Measurements from ENCODE around the gene PROSER3.

PROSER3 gene

DNA sequence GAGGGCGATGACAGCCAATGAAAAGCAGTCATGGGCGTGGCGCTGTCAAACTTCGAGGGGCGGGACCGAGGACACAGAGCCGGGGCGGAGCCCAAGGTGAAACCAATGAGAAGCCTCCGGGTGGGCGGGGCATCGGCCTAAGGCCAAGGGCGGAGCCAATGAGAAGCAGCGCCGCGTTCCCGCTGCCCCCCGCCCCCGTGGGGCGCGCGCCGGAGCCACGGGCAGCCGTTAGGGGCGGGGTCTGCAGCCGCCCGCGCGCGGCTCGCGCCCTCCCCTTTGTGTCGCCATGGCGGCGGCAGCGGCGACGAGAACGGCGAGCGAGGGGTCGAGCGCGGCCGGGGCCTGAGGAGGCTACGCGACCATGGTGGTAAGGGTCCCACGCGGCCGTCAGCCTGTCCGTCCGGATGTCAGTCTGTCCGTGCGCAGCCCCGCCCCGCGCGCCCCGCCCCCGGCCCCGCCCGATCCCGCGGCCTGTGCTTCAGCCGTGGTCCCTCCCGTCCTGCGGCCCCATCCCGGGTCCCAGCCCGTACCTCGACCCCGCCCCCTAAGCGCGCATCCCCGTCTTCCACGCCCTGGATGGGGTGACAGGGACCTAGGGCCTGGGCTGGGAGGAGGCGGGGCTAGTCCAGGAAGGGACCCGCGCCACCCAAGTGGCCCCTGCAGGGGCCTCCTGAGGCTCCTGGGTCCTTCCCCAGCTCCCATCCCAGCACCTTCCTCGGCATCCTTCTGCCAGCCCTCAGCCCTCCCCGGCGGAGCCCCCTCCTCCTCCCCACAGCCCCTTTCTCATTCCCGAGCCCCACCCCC is 17.5 kb downstream of the PROSER3 start, which contains the start of gene ARHGAP33:
TSS of gene ARHGAP33 (plus strand) at position 267 of the 804 bp plus-strand sequence. CDS start at position 362, 95 bp downstream.
- peak; percentile 97 to 99 for DNase-seq (ENCODE audit: low read depth in 2 of 2)

DNA sequence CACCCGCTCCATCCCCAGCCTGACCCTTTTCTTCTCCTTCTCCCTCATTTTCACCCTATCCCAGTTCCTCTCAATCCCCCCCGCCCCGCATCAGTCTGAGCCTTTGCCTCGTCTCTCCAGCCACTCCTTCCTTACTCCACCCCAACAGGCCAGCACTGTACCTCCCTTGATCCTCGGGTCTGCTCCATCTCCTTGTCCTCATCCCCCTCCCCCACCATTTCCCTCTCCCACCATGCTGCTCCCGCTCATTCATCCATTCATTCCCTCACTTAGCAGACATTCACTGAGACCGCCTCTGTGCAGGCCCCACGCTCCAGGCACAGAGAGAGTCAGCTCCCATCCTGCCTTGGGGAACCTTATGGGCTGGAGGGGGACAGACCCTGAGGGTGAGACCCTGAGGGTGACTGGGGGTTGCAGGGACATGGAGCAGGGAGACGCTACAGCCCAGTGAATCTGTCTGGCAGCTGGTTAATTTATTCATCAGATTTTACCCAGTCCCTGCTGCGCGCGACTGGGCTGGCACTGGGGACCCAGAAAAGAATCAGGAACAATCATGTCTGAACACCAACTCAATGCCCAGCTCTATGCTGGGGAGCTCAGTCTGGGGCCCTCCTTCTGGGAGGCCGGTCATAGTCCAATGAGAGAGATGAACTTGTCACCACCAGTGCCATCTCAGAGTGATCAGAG is 18.3 kb downstream of the PROSER3 start:
- no peak for DNase-seq (ENCODE audit: low read depth in 2 of 2)

DNA sequence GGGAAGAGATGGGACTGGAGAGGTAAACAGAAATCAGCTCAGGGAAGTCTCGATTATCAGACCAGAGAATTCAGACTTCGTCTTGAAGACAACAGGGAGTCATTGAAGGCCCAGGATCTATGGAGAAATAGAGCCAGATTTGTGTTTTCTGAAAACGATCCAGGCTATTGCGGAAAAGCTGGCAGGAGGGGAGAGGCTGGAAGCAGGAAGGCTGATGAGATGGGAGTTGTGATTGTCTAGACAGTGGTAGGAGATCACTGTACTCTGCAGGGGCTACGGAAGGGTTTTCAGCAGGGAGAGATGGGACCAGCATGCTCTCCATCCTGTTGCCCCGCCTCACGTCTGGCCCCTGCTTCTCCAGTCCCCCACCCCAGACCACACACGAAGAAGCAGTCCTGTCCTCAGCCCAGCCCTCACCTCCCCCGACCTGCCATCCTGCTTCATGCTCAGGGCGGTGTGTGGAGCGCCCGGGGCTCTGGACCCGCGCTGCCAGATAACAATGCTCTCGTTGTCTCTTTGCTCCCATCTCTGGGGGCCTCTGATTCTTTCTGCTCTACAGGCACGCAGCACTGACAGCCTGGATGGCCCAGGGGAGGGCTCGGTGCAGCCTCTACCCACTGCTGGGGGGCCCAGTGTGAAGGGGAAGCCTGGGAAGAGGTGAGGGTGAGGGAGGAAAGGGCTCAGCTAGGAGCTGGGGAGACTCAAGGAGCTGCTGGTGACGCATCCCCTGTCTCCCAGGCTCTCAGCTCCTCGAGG is 19.3 kb downstream of the PROSER3 start:
- no peak for DNase-seq (ENCODE audit: low read depth in 2 of 2)

DNA sequence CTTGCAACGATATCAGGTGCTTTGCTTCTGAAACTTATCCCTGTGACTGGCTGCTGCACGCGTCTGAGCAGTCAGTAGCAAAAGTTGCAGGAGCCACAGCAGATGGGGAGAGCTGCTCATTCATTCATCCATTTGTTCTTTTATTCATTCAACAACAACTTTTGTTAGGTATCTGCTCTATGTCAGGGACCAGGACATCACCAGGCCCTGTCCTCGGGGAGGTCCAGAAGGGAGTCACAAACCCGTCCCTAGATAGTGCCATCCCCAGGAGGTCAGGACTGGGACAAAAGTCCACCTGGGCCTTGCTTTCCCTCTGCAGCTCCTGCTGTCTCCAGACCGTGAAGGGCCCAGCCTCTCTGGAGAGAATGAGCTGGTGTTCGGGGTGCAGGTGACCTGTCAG is 20.0 kb downstream of the PROSER3 start:
- no peak for DNase-seq (ENCODE audit: low read depth in 2 of 2)

DNA sequence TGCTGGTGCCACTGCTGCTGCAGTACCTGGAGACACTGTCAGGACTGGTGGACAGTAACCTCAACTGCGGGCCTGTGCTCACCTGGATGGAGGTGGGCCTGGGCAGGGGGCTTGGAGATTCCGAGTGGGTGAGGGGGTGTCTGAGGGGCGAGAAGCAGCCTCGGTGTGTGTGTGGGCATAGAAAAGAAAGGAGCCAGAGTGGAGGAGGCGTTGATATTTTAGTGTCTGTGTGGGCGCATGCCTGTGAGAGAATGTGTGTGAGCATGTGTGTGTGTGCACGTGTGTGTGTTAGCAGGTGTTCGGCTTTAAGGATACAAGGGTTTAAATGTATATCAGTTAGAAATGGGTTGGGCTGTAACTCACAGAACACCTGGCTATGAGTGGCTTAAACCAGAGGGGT is 21.1 kb downstream of the PROSER3 start:
- DNase-seq (ENCODE audit: low read depth in 2 of 2), result no peak

DNA sequence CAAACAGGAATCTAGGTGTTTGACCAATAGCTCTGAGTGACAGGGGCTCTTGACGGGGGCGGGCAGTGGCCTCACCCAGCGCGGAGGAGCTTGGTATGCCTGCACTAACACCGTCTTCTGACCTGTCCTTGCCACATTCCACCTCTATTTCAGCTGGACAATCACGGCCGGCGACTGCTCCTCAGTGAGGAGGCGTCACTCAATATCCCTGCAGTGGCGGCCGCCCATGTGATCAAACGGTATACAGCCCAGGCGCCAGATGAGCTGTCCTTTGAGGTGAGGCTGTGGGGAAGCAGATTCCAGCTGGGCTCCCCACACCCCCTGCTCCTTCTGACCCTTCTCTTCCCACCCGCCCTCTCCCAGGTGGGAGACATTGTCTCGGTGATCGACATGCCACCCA is 22.1 kb downstream of the PROSER3 start:
- no peak for DNase-seq (ENCODE audit: low read depth in 2 of 2)

DNA sequence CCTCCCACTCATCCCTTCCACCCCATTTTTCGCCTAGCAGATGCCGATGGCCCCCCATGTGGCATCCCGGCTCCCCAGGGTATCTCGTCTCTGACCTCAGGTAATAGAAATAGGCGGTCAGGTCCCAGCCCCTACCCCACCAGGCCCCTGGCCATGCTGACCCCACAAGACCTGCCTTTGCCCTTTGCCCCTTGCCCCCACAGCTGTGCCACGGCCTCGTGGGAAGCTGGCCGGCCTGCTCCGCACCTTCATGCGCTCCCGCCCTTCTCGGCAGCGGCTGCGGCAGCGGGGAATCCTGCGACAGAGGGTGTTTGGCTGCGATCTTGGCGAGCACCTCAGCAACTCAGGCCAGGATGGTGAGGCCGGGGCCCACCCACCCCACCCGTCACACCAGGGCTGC is 22.7 kb downstream of the PROSER3 start:
- no peak for DNase-seq (ENCODE audit: low read depth in 2 of 2)

DNA sequence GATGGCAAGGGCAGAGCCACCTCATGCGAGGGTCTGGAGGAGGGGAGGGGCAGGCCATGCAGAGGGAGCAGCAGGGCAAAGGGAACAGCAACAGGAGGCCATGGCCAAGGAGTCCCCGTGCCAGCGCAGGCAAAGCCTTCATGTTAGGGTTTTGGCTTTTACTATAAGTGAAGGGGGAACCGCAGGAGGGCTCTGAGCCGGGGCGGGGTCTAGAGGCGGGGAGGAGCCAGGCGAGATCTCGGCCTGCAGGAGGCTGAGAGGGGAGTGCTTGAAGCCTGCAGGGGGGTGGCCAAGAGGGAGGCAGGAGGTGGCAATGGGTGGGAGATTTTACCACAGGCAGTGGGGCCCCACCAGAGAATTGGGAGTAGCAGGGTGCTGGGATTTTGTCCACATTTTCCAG is 23.7 kb downstream of the PROSER3 start:
- no peak for DNase-seq (ENCODE audit: low read depth in 2 of 2)

DNA sequence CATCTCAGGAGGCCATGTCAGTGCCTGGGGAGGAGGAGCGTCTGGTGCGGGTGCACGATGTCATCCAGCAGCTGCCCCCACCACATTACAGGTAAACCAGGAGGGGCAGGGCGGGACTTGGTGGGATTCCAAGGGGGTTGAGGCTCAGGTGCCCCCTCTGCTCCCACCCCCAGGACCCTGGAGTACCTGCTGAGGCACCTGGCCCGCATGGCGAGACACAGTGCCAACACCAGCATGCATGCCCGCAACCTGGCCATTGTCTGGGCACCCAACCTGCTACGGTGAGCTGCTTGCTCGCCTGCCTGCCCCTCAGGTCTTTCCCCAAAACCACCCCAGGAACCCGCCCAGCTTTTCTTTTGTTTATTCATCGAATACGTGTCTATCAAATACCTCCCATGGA is 24.6 kb downstream of the PROSER3 start:
- no peak for DNase-seq (ENCODE audit: low read depth in 2 of 2)

DNA sequence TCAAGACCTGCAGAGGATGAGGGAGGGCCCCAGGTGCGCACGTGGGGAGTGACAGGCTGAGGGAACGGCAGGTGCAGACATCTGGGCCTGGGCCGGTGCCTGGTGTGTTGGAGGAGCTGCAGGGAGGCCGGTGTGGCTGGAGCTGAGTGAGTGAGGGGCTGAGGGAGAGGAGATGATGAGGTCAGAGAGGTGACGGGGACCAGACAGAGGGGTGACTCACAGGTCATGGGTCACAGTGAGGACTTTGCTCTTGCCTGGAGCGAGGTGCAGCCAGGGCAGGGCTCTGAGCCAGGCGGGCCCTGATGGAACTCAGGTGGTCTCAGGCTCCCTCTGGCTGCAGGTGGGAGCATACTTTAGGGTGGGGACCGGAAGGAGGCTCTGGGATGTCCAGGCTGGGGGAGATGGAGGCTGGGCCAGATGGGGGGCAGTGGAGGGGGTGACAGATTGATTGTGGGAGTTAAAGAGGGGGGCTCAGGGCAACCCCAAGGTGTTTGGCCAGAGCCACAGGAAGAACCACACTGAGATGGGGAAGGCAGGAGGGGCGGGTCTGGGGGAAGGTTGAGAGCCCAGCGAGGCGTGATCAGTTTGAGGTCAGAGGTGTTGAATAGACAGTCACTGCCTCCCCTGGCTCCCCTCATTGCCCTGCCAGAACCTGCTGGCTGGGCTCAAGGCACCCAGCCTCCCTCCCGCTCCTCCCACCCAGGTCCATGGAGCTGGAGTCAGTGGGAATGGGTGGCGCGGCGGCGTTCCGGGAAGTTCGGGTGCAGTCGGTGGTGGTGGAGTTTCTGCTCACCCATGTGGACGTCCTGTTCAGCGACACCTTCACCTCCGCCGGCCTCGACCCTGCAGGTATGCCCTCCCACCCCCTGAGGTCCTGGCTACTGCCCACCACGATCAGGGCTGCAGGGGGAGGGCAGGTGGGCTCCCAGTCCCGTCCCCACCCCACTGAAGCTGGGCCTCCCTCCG is 25.8 kb downstream of the PROSER3 start:
- DNase-seq (ENCODE audit: low read depth in 2 of 2), result no peak

DNA sequence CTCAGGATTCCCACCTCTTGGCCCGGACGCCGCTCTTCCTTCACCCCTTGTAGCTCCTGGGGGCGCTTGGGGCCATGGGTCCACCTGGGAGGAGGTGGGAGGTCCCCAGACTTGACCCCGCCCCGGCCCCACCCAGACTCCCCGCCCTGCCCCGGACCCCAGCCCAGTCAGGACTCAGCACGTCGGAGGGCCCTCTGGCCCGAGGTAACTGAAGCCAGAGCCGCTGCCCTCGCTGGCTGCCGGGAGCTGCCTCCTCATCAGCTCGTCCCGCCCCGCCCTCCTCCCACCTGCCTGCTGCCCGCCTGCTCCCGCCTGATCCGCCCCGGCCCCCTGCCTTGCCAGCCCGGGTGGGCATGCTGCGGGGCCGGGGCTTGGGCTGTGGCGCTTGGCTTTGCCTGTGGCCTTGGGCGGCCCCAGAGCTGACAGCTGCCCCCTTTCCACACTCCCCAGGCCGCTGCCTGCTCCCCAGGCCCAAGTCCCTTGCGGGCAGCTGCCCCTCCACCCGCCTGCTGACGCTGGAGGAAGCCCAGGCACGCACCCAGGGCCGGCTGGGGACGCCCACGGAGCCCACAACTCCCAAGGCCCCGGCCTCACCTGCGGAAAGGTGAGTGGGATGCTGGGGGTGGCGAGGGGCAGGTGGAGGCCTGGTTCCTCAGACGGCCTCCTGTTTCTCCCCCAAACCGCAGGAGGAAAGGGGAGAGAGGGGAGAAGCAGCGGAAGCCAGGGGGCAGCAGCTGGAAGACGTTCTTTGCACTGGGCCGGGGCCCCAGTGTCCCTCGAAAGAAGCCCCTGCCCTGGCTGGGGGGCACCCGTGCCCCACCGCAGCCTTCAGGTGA is 26.7 kb downstream of the PROSER3 start:
- no peak for DNase-seq (ENCODE audit: low read depth in 2 of 2)

DNA sequence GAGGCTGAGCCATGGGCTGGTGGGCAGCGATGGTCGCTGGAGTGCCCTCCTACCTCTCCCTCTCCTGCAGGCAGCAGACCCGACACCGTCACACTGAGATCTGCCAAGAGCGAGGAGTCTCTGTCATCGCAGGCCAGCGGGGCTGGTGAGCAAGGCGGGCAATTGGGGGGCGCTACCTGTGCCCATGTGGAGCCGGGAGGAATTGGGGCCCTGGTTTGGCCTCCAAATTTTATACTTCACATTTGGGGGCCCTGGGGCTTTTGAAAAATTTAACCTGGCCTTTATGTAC is 27.3 kb downstream of the PROSER3 start:
- DNase-seq (ENCODE audit: low read depth in 2 of 2), result no peak

DNA sequence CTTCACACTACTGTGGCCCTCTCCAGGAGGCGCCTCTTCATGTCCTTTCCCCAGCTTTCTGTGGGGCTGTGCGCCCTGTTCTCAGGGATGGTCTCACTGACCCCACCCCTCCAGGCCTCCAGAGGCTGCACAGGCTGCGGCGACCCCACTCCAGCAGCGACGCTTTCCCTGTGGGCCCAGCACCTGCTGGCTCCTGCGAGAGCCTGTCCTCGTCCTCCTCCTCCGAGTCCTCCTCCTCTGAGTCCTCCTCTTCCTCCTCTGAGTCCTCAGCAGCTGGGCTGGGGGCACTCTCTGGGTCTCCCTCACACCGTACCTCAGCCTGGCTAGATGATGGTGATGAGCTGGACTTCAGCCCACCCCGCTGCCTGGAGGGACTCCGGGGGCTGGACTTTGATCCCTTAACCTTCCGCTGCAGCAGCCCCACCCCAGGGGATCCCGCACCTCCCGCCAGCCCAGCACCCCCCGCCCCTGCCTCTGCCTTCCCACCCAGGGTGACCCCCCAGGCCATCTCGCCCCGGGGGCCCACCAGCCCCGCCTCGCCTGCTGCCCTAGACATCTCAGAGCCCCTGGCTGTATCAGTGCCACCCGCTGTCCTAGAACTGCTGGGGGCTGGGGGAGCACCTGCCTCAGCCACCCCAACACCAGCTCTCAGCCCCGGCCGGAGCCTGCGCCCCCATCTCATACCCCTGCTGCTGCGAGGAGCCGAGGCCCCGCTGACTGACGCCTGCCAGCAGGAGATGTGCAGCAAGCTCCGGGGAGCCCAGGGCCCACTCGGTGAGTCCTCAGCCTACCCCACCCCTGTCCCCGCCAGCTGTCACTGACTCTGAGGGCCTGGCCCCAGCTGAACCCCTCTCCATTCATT is 28.6 kb downstream of the PROSER3 start:
- no peak for DNase-seq (ENCODE audit: low read depth in 2 of 2)

DNA sequence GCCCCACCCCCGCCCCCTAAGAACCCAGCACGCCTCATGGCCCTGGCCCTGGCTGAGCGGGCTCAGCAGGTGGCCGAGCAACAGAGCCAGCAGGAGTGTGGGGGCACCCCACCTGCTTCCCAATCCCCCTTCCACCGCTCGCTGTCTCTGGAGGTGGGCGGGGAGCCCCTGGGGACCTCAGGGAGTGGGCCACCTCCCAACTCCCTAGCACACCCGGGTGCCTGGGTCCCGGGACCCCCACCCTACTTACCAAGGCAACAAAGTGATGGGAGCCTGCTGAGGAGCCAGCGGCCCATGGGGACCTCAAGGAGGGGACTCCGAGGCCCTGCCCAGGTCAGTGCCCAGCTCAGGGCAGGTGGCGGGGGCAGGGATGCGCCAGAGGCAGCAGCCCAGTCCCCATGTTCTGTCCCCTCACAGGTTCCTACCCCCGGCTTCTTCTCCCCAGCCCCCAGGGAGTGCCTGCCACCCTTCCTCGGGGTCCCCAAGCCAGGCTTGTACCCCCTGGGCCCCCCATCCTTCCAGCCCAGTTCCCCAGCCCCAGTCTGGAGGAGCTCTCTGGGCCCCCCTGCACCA is 29.3 kb downstream of the PROSER3 start:
- no peak for DNase-seq (ENCODE audit: low read depth in 2 of 2)

DNA sequence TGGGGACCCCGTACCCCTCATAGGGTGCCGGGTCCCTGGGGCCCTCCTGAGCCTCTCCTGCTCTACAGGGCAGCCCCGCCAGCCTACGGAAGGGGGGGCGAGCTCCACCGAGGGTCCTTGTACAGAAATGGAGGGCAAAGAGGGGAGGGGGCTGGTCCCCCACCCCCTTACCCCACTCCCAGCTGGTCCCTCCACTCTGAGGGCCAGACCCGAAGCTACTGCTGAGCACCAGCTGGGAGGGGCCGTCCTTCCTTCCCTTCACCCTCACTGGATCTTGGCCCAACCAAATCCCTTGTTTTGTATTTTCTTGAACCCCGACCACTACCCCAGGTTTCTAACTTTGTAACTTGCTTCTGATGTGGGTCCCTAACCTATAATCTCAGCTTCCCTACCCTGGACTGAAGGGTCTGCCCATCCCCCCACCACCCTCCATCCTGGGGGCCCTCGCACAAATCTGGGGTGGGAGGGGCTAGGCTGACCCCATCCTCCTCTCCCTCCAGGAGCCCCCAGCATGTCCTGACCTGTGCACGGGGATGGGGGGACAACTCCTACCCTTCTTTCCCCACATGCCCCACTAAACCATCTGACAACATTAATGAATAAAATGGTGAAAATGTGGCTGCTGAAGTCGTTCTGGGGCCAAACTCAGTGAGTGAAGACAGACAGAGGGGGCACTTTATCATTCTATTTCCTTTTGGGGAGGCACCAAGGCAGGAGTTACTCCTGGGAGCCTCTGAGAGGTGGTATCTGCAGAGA is 30.4 kb downstream of the PROSER3 start:
- no peak for DNase-seq (ENCODE audit: low read depth in 2 of 2)

DNA sequence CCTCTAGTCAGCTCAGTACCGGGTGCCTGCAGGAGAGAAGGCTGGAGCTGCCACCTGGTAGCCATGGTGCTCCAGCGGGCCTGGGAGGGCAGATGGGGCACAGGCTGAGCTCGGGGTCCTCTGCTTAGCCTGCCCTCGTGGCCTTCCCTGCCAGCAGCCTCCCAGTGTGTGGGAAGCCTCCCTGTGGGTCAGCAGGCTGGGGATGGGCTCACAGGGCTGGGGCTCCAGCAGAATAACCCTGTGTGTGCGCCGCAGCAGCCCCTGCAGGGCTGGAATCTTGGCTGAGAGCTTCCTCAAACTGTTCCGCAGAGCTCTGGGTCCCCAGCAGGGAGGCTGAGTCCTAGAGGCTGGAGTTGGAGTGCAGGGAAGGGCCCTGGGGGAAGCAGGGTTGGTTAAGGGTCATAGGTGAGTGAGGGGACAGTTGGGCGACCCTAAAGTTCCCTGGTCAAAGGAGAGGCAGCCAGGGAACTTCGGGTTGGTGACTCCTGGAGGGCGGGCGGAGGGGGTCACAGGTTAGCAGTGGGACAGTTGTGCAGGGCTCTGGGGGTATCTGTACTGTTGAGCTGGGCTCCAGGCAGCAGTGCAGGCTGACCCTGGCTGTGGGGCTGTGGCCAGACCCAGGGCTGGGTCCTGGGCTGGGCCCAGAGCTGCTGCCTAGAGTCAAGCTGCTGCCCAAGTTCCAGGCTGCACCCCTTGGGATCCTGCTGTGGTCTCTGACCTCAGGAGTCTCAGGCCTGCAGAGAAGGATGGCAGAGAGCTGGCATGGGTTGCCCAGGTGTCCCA is 31.4 kb downstream of the PROSER3 start:
- no peak for DNase-seq (ENCODE audit: low read depth in 2 of 2)

DNA sequence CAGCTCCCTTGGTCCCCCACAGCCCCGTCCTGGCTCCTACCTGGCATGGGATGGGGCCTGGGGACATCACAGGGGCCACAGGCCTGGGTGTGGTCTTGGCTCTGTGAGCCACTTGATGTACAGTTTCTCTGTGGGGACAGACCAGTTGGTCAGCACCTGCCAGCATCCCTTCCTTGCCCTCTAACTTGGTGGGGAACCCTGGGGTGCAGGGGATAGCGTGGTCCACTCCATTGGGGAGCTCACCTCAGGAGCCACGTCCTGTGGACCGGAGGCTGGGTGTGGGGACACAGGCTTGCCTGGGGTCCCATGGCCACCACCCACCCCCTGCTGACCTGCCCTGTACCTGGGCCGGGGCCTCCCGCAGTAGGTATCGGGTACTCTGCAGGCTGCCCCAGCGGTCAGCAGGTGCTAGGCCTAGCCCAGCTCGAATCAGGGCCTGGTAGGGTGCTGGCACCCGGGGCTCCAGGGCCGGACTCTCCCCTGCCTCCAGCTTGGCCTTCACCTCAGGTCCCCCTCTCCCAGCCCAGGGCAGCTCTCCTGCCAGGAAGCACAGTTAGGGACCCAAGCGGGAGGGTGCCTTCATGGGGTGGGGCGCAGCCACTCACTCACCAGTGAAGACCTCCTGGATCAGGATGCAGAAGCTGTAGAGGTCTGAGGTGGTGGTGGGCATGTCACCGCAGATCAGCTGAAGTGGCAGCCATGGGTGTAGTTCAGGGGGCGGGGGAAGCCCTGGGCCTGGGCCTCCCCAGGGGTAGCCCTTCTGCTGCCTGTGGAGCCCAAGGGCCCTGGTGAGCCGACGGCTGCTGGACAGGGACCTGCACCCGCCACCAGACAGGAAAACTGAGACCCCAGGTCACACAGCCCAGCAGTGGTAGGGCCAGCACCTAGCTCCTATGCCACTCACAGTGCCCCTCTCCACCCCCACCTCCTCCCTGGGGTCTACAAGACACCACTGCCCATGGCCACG is 32.3 kb downstream of the PROSER3 start:
- no peak for DNase-seq (ENCODE audit: low read depth in 2 of 2)

Data from stimulated activated CD4-positive, alpha-beta T cell treated with anti-CD3 and anti-CD28 coated beads, Interleukin-1b, Interleukin-23, amount 100 ng/mL, for 4 hours (primary cell).